Coronary artery (tissue), 2 donors: ENCODE results near the gene GUCA2A.

ENCODE experiments used
- DNase-seq: peaks from one replicate; pipeline ENCODE4 v3.0.0-alpha.2; 2017; ENCODE audit warnings: low spot score
- H3K27ac ChIP-seq, 2 donors: fragments of 200-600 bp; sonication (generic); one replicate each; pipeline ENCODE4 v1.5.1; 2016 to 2019
- H3K4me3 ChIP-seq: fragments of 200-600 bp; sonication (generic); 2 replicates; pipeline ENCODE4 v1.5.1; 2016; ENCODE audit warnings: mild to moderate bottlenecking, moderate library complexity
- CTCF ChIP-seq: fragments of 200-600 bp; sonication (generic); IDR thresholded peaks from one replicate; pipeline ENCODE4 v1.5.1; 2019; ENCODE audit warnings: antibody characterized with exemption

Gene GUCA2A

GRCh38 chr1:42152907-42153600 is 11.5 kb downstream of the GUCA2A start, which contains the start of gene GUCA2B:
GUCA2B (plus strand) TSS chr1:42153410; CDS start chr1:42153451, 41 bp downstream.
- H3K4me3 ChIP-seq: no peak within 1 kb of the TSS
- no peak within 1 kb of the TSS for H3K27ac ChIP-seq
- no peak for DNase-seq
- no peak for TF ChIP-seq CTCF

GRCh38 chr1:42152119-42152518 is 12.4 kb downstream of the GUCA2A start:
- DNase-seq: no peak
- Histone ChIP-seq H3K4me3 (no peak overlapping the region), H3K27ac (no peak overlapping the region)
- no peak for TF ChIP-seq CTCF

- TF ChIP-seq CTCF: no peak
- no peak overlapping the region for H3K4me3 ChIP-seq
- no peak for DNase-seq
- H3K27ac ChIP-seq: no peak overlapping the region
These were observed 13.9 kb downstream of the GUCA2A start for GRCh38 chr1:42150651-42151050.

- Histone ChIP-seq H3K4me3 (no peak overlapping the region), H3K27ac (no peak overlapping the region)
- DNase-seq: no peak
- TF ChIP-seq CTCF: no peak
These were observed 16.4 kb downstream of the GUCA2A start for GRCh38 chr1:42148166-42148565.

- TF ChIP-seq CTCF: peak; percentile 53
- H3K4me3 ChIP-seq: no peak overlapping the region
- H3K27ac ChIP-seq: no peak overlapping the region
- no peak for DNase-seq
These were observed 17.8 kb downstream of the GUCA2A start for GRCh38 chr1:42146626-42147320.

GRCh38 chr1:42145764-42146625 is 18.6 kb downstream of the GUCA2A start:
- H3K4me3 ChIP-seq: no peak overlapping the region
- DNase-seq: no peak
- H3K27ac ChIP-seq: no peak overlapping the region
- no peak for TF ChIP-seq CTCF
